T1000 (cell line): ENCODE results near the gene RSAD1.
A peak's percentile ranks its signal among the peaks of the same experiment; 100 is the strongest.
"Not testable (repeated sequence)": the region's sequence is repeated elsewhere in the genome, so short reads cannot be mapped to it uniquely, and the experiment has no call there.

Experiments used
- DNase-seq: peaks from one replicate; lab custom pipeline; 2025; ENCODE audit warnings: mixed read lengths; lab: John Stamatoyannopoulos, UW

RSAD1 gene

GRCh38 chr17:50472286-50472685 is 6.4 kb upstream of the RSAD1 start:
- no peak for DNase-seq

GRCh38 chr17:50472761-50473161 is 5.9 kb upstream of the RSAD1 start:
- not testable (repeated sequence) for DNase-seq

- no peak for DNase-seq
These were observed 4.8 kb upstream of the RSAD1 start for GRCh38 chr17:50473901-50474300.

GRCh38 chr17:50474523-50474922 is 4.1 kb upstream of the RSAD1 start:
- DNase-seq, result no peak

GRCh38 chr17:50475362-50475761 is 3.3 kb upstream of the RSAD1 start:
- DNase-seq, result no peak

GRCh38 chr17:50475775-50476544 is 2.7 kb upstream of the RSAD1 start:
- not testable (repeated sequence) for DNase-seq

GRCh38 chr17:50476545-50477315 is 1.9 kb upstream of the RSAD1 start:
- no peak for DNase-seq

- DNase-seq, result no peak
These were observed 684 bp upstream of the RSAD1 start for GRCh38 chr17:50477976-50478375.

- DNase-seq, result peak; percentile 45
These were observed 972 bp downstream of the RSAD1 start for GRCh38 chr17:50479522-50480141.

- no peak for DNase-seq
These were observed 1.6 kb downstream of the RSAD1 start for GRCh38 chr17:50480142-50480764.

GRCh38 chr17:50480854-50481490 is 2.3 kb downstream of the RSAD1 start:
- no peak for DNase-seq

- DNase-seq, result no peak
These were observed 3.0 kb downstream of the RSAD1 start for GRCh38 chr17:50481648-50482047.

- DNase-seq, result no peak
These were observed 3.5 kb downstream of the RSAD1 start for GRCh38 chr17:50482110-50482509.

- peak; percentile 88 for DNase-seq
These were observed 3.9 kb downstream of the RSAD1 start for GRCh38 chr17:50482516-50482915.

GRCh38 chr17:50483266-50483665 is 4.6 kb downstream of the RSAD1 start:
- no peak for DNase-seq

- DNase-seq, result no peak
These were observed 5.9 kb downstream of the RSAD1 start for GRCh38 chr17:50484386-50485155.

GRCh38 chr17:50487213-50488096 is 8.8 kb downstream of the RSAD1 start:
- DNase-seq, result peak; percentile 30

GRCh38 chr17:50488880-50489279 is 10.2 kb downstream of the RSAD1 start:
- no peak for DNase-seq

GRCh38 chr17:50491505-50491904 is 12.8 kb downstream of the RSAD1 start:
- DNase-seq, result no peak

GRCh38 chr17:50492214-50492613 is 13.6 kb downstream of the RSAD1 start:
- no peak for DNase-seq
